ENCODE results near the gene MRGPRF. TPM values are rescaled to one million over a fixed set of nuclear protein-coding genes. Genes with fewer than 3 reads are reported as not detected.

Gene MRGPRF
- 1 to 10 TPM in 1 of 8 experiments, under 1 TPM in 6, not detected in 1; 0.05 to 4.3 (median 0.57) TPM for total RNA-seq

- 33 to 53% methylated on average over 3 to 8 of the region's 43 CpGs; no CpG with 5 or more reads in 8 of the 10 experiments for WGBS, 10 experiments
- in situ Hi-C loops (cut with MboI; ENCODE audit: low pct_unique_long_range_greater_than_20kb in 2 of 9, low sequenced_read_pairs in 9 of 9, unreplicated experiment in 9 of 9), result no loop called here
- ATAC-seq (replicated peaks in 6 of 8), result peak; percentile 1 to 18 (median 7)
- H3K27ac ChIP-seq, result no peak within 1 kb of the TSS
- no peak within 1 kb of the TSS for H3K4me3 ChIP-seq
- H3K4me1 ChIP-seq (replicated peaks in 1 of 2), result peaks cover 39 to 55% of the 10 kb centered on the region in 2 donors
Observed at GRCh38 chr11:69013009-69013951, at the start of gene MRGPRF. Gene MRGPRF, minus strand, starts transcription at chr11:69013246. Its CDS starts 3,345 bp downstream, at chr11:69009901.

DNA sequence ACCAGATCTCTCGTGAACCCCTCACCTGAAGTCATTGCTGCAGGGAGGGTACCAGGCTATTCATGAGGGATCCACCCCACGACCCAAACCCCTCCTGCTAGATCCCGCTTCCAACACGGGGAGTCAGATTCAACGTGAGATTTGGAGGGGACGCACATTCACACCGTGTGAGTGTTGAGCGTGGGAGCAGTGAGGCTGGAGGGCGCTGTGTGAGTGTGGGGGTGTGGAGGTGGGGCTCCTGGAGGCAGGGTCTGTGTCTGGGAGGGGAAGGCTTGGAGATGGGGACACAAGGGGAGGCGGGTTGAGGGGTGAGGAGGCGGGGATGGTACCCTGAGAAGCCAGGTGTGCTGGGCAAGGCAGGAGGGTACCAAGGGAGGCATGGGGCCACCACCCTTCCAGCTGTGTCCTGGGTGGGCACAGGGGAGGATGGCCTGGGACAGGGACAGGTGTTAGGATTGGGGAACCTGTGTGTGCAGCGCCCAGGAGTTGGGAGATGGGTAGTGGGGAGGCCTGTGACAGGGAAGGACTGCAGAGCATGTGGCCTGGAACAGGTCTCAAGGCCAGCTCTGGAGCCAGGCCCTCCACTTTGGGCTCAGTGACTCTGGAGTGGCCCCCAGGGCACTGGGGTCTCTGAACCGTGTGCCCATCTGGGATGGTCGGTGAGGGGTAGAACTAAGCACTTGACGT lies 49.3 kb upstream of the MRGPRF start:
- no peak overlapping the region for H3K27ac ChIP-seq
- no peaks in the 10 kb centered on the region for H3K4me1 ChIP-seq (replicated peaks in 1 of 2)
- H3K4me3 ChIP-seq, result no peak overlapping the region
- in situ Hi-C loops (cut with MboI; ENCODE audit: low pct_unique_long_range_greater_than_20kb in 2 of 9, low sequenced_read_pairs in 9 of 9, unreplicated experiment in 9 of 9), result no loop called here
- no CpG with 5 or more reads among the region's 15 CpGs for WGBS, 10 experiments
- ATAC-seq (replicated peaks in 6 of 8), result no peak

GRCh38 chr11:69061713-69062053 lies 48.6 kb upstream of the MRGPRF start:
- H3K4me1 ChIP-seq (replicated peaks in 1 of 2), result no peaks in the 10 kb centered on the region
- in situ Hi-C loops (cut with MboI; ENCODE audit: low pct_unique_long_range_greater_than_20kb in 2 of 9, low sequenced_read_pairs in 9 of 9, unreplicated experiment in 9 of 9), result no loop called here
- no peak overlapping the region for H3K27ac ChIP-seq
- H3K4me3 ChIP-seq, result no peak overlapping the region
- 33% methylated on average over 1 of the region's 4 CpGs; no CpG with 5 or more reads in 9 of the 10 experiments for WGBS, 10 experiments
- no peak for ATAC-seq (replicated peaks in 6 of 8)

GRCh38 chr11:69060806-69061712 lies 48.0 kb upstream of the MRGPRF start:
- Histone ChIP-seq H3K4me3 (no peak overlapping the region), H3K4me1 (replicated peaks in 1 of 2) (no peaks in the 10 kb centered on the region), H3K27ac (no peak overlapping the region)
- WGBS, 10 experiments, result 80 to 100% (median 100%) methylated on average over 1 to 15 of the region's 25 CpGs; no CpG with 5 or more reads in 3 of the 10 experiments
- ATAC-seq (replicated peaks in 6 of 8), result no peak
- in situ Hi-C loops (cut with MboI; ENCODE audit: low pct_unique_long_range_greater_than_20kb in 2 of 9, low sequenced_read_pairs in 9 of 9, unreplicated experiment in 9 of 9), result no loop called here

GRCh38 chr11:69059985-69060384 lies 46.9 kb upstream of the MRGPRF start:
- no peak for ATAC-seq (replicated peaks in 6 of 8)
- H3K27ac ChIP-seq, result no peak overlapping the region
- no peak overlapping the region for H3K4me3 ChIP-seq
- H3K4me1 ChIP-seq (replicated peaks in 1 of 2), result no peaks in the 10 kb centered on the region
- WGBS, 10 experiments, result 81 to 100% (median 100%) methylated on average over 1 to 8 of the region's 12 CpGs; no CpG with 5 or more reads in 4 of the 10 experiments
- in situ Hi-C loops (cut with MboI; ENCODE audit: low pct_unique_long_range_greater_than_20kb in 2 of 9, low sequenced_read_pairs in 9 of 9, unreplicated experiment in 9 of 9), result no loop called here

GRCh38 chr11:69059429-69059828 lies 46.4 kb upstream of the MRGPRF start:
- no peak for ATAC-seq (replicated peaks in 6 of 8)
- in situ Hi-C loops (cut with MboI; ENCODE audit: low pct_unique_long_range_greater_than_20kb in 2 of 9, low sequenced_read_pairs in 9 of 9, unreplicated experiment in 9 of 9), result no loop called here
- WGBS, 10 experiments, result 80 to 100% methylated on average over 1 to 3 of the region's 7 CpGs; no CpG with 5 or more reads in 8 of the 10 experiments
- no peak overlapping the region for H3K27ac ChIP-seq
- H3K4me1 ChIP-seq (replicated peaks in 1 of 2), result no peaks in the 10 kb centered on the region
- no peak overlapping the region for H3K4me3 ChIP-seq

DNA sequence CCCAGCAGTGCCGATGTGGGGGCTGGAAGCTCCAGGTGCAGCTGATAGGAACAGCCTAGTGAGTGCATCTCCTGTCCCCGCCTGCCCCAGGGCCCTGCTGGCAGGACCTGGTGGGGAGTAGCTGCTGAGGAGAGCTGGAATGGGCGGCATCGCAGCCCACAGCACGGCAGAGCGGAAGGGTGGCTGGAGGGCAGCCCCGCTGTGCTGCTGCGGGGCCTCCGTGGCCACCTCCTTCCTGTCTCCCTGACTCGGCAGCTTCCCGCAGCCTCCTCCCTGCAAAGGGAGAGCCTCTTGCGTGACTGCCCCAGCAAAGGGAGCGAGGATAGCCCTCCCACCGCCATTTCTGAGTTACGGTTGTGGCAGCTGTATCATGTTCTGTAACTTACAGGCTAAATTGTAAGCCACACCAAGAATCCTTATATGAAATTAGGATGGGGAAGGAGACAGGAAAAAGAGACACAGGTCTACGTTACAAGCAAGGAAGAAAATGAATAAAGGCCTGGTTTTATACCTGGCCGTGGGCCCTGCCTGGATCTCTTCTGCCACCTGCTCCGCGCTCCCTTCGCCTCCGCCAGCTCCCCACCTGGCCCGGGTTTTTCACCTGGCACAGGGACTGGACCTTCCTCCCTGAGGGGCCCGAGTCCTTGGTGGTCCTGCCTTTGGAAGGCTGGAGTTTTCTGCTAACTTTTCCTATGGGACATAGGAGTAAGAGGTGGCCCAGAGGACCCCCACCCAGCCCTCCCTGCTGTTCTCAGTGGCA lies 45.6 kb upstream of the MRGPRF start:
- in situ Hi-C loops (cut with MboI; ENCODE audit: low pct_unique_long_range_greater_than_20kb in 2 of 9, low sequenced_read_pairs in 9 of 9, unreplicated experiment in 9 of 9), result no loop called here
- H3K4me3 ChIP-seq, result no peak overlapping the region
- no peaks in the 10 kb centered on the region for H3K4me1 ChIP-seq (replicated peaks in 1 of 2)
- ATAC-seq (replicated peaks in 6 of 8), result peak in 4 of 8 experiments; percentile 27 to 60 (median 50)
- WGBS, 10 experiments, result 80 to 100% (median 94%) methylated on average over 1 to 8 of the region's 23 CpGs; no CpG with 5 or more reads in 6 of the 10 experiments
- no peak overlapping the region for H3K27ac ChIP-seq

DNA sequence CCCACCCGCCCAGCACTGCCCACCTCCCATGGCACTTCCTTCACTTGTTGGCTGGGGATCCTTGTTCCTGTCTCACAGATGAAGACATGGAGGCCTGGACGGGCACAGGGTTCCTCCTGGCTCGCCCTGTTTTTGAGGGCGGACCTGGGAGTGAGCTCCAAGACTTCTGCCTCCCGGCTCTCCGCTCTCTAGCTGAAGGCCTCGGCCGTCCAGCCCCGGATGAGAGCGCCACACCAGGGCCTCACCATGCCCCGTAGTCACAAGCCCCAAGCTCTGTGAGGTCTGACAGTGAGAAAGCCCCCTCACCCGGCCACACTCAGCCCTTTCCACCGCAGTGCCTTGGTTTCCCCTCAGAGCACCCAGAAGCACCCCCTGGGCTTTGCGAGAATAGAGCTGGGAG lies 44.8 kb upstream of the MRGPRF start:
- Histone ChIP-seq H3K27ac (no peak overlapping the region), H3K4me3 (no peak overlapping the region), H3K4me1 (replicated peaks in 1 of 2) (no peaks in the 10 kb centered on the region)
- in situ Hi-C loops (cut with MboI; ENCODE audit: low pct_unique_long_range_greater_than_20kb in 2 of 9, low sequenced_read_pairs in 9 of 9, unreplicated experiment in 9 of 9), result no loop called here
- no peak for ATAC-seq (replicated peaks in 6 of 8)
- WGBS, 10 experiments, result 83 to 100% methylated on average over 1 to 9 of the region's 14 CpGs; no CpG with 5 or more reads in 8 of the 10 experiments

GRCh38 chr11:69057236-69057635 lies 44.2 kb upstream of the MRGPRF start:
- H3K4me1 ChIP-seq (replicated peaks in 1 of 2), result no peaks in the 10 kb centered on the region
- no peak overlapping the region for H3K27ac ChIP-seq
- in situ Hi-C loops (cut with MboI; ENCODE audit: low pct_unique_long_range_greater_than_20kb in 2 of 9, low sequenced_read_pairs in 9 of 9, unreplicated experiment in 9 of 9), result no loop called here
- no peak overlapping the region for H3K4me3 ChIP-seq
- ATAC-seq (replicated peaks in 6 of 8), result no peak
- WGBS, 10 experiments, result 60 to 100% (median 95%) methylated on average over 1 to 14 of the region's 15 CpGs; no CpG with 5 or more reads in 6 of the 10 experiments

GRCh38 chr11:69055598-69056516 lies 42.8 kb upstream of the MRGPRF start:
- peak in 1 of 8 experiments; percentile 29 for ATAC-seq (replicated peaks in 6 of 8)
- in situ Hi-C loops (cut with MboI; ENCODE audit: low pct_unique_long_range_greater_than_20kb in 2 of 9, low sequenced_read_pairs in 9 of 9, unreplicated experiment in 9 of 9), result no loop called here
- H3K4me3 ChIP-seq, result no peak overlapping the region
- H3K27ac ChIP-seq, result no peak overlapping the region
- no peaks in the 10 kb centered on the region for H3K4me1 ChIP-seq (replicated peaks in 1 of 2)
- 60 to 100% (median 80%) methylated on average over 1 to 10 of the region's 22 CpGs; no CpG with 5 or more reads in 3 of the 10 experiments for WGBS, 10 experiments

DNA sequence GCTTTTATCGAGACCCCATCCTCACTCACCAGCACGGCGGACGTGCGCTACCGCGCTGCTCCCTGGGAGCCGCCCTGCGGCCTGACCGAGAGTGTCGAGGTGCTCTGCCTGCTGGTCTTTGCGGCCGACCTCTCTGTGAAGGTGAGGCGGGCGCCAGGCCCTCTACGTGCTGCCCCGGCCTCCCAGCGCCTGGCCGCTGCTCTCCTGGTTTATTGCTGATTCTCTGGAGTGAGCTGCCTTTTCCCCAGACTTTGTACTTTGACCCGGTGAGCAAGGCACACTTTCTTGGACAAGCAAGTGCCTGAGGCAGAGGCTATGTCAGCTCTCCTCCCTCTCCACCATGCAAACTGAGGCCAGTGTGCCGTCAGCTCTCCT lies 42.2 kb upstream of the MRGPRF start:
- in situ Hi-C loops (cut with MboI; ENCODE audit: low pct_unique_long_range_greater_than_20kb in 2 of 9, low sequenced_read_pairs in 9 of 9, unreplicated experiment in 9 of 9), result no loop called here
- no peak overlapping the region for H3K27ac ChIP-seq
- WGBS, 10 experiments, result 82 to 92% (median 85%) methylated on average over 4 to 12 of the region's 21 CpGs; no CpG with 5 or more reads in 7 of the 10 experiments
- H3K4me3 ChIP-seq, result no peak overlapping the region
- peak in 1 of 8 experiments; percentile 8 for ATAC-seq (replicated peaks in 6 of 8)
- no peaks in the 10 kb centered on the region for H3K4me1 ChIP-seq (replicated peaks in 1 of 2)
